SK-N-SH (cell line): ENCODE measurements around the gene CA12.

Source experiments
- EP300 ChIP-seq, 2 experiments: IDR thresholded peaks; 2 replicates each; pipeline versions ENCODE4 v1.4.0 to v1.6.1; 2012; ENCODE audit warnings: borderline replicate concordance in 1 of 2, low read depth in 1 of 2, low read length in 1 of 2
- TAF1 ChIP-seq: IDR thresholded peaks from 2 replicates; pipeline ENCODE4 v1.6.1; 2012; ENCODE audit warnings: low read depth, mild to moderate bottlenecking, low read length, moderate library complexity, borderline replicate concordance
- TF ChIP-seq, protein P1 (sequence below): IDR thresholded peaks from 2 replicates; pipeline ENCODE4 v1.4.0; 2012; ENCODE audit warnings: low read depth
- TF ChIP-seq, protein P2 (sequence below): fragments of 150-350 bp; IDR thresholded peaks from 2 replicates; pipeline ENCODE4 v1.6.1; 2017; ENCODE audit warnings: antibody characterized with exemption, low read length, low read depth, borderline replicate concordance

DNA sequence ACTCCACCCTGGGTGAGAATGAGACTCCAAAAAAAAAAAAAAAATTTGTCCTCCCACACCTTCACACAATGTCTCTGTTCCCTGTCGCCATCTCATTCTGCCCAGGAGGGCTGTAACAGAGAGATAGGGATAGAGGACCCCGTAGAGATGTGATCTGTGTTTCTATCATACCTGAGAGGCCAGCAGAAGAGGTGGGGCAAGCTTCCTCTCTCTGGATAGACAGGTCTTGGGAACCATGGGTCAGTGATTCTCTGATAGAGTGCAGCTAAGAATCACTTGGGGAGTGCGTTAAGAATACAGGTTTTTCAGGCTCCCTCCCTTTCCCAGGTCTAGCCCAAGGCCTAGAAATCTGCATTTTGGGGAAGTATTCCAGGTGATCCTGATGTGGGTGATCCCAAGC, 8.3 kb downstream of the CA12 start:
- no peak for TF ChIP-seq TAF1
- TF ChIP-seq EP300 (IDR thresholded peaks at IDR 0.05; ENCODE audit: borderline replicate concordance in 1 of 2, low read depth in 1 of 2, low read length in 1 of 2), result no peak
- TF ChIP-seq, protein P1, sequence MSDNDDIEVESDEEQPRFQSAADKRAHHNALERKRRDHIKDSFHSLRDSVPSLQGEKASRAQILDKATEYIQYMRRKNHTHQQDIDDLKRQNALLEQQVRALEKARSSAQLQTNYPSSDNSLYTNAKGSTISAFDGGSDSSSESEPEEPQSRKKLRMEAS, result no peak
- TF ChIP-seq, protein P2, sequence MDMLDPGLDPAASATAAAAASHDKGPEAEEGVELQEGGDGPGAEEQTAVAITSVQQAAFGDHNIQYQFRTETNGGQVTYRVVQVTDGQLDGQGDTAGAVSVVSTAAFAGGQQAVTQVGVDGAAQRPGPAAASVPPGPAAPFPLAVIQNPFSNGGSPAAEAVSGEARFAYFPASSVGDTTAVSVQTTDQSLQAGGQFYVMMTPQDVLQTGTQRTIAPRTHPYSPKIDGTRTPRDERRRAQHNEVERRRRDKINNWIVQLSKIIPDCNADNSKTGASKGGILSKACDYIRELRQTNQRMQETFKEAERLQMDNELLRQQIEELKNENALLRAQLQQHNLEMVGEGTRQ, result no peak
